H9 (cell line): ENCODE measurements around the gene KCNMB4. TPM values are rescaled to one million over a fixed set of nuclear protein-coding genes. Genes with fewer than 3 reads are reported as not detected.

Source experiments
- DNase-seq: peaks from one replicate; pipeline ENCODE4 v3.0.0-alpha.2; 2017
- H2AFZ ChIP-seq: one replicate; pipeline ENCODE4 v1.6.1; 2013; ENCODE audit warnings: mild to moderate bottlenecking, low read length, control low read depth, moderate library complexity
- H2AK5ac ChIP-seq: 2 replicates; pipeline ENCODE4 v1.6.1; 2013; ENCODE audit warnings: low read length, control low read depth, mixed read lengths; ENCODE audit not compliant: insufficient read length
- H2BK120ac ChIP-seq: one replicate; pipeline ENCODE4 v1.6.1; 2013; ENCODE audit warnings: low read depth, mild to moderate bottlenecking, low read length, control low read depth, inconsistent platforms; ENCODE audit not compliant: poor library complexity, severe bottlenecking
- H2BK12ac ChIP-seq: 2 replicates; pipeline ENCODE4 v1.6.1; 2013; ENCODE audit warnings: low read length, control low read depth, mixed read lengths, low read depth; ENCODE audit not compliant: insufficient read length
- H2BK15ac ChIP-seq: 2 replicates; pipeline ENCODE4 v1.6.1; 2013; ENCODE audit warnings: low read depth, low read length, control low read depth
- H2BK20ac ChIP-seq: one replicate; pipeline ENCODE4 v1.6.1; 2013; ENCODE audit warnings: low read depth, mild to moderate bottlenecking, low read length, control low read depth, inconsistent platforms; ENCODE audit not compliant: poor library complexity, severe bottlenecking
- H2BK5ac ChIP-seq: 2 replicates; pipeline ENCODE4 v1.6.1; 2013; ENCODE audit warnings: low read length, control low read depth, mixed read lengths; ENCODE audit not compliant: insufficient read length
- H3K14ac ChIP-seq: 2 replicates; pipeline ENCODE4 v1.6.1; 2013; ENCODE audit warnings: low read length, control low read depth; ENCODE audit not compliant: insufficient read depth
- H3K18ac ChIP-seq: 2 replicates; pipeline ENCODE4 v1.6.1; 2013; ENCODE audit warnings: low read depth, mild to moderate bottlenecking, mixed read lengths, low read length, control low read depth; ENCODE audit not compliant: insufficient read length
- H3K23ac ChIP-seq: 2 replicates; pipeline ENCODE4 v1.6.1; 2013; ENCODE audit warnings: low read length, control low read depth, mixed read lengths, low read depth; ENCODE audit not compliant: insufficient read length
- H3K23me2 ChIP-seq: 2 replicates; pipeline ENCODE4 v1.6.1; 2013; ENCODE audit warnings: low read depth, mild to moderate bottlenecking, mixed read lengths, low read length, control low read depth; ENCODE audit not compliant: insufficient read length, poor library complexity, severe bottlenecking
- H3K27ac ChIP-seq: 2 replicates; pipeline ENCODE4 v1.5.1; 2013; ENCODE audit warnings: low read length, control low read depth, mixed read lengths, low read depth; ENCODE audit not compliant: insufficient read length
- H3K27me3 ChIP-seq: 2 replicates; pipeline ENCODE4 v1.6.1; 2013; ENCODE audit warnings: low read length, control low read depth, inconsistent platforms; ENCODE audit not compliant: insufficient read depth
- H3K4ac ChIP-seq: 2 replicates; pipeline ENCODE4 v1.6.1; 2013; ENCODE audit warnings: low read depth, mild to moderate bottlenecking, control low read depth, inconsistent platforms, low read length, moderate library complexity
- H3K4me1 ChIP-seq: 2 replicates; pipeline ENCODE4 v1.6.1; 2013; ENCODE audit warnings: low read length, control low read depth, inconsistent platforms; ENCODE audit not compliant: insufficient read depth
- H3K4me2 ChIP-seq: 2 replicates; pipeline ENCODE4 v1.6.1; 2013; ENCODE audit warnings: low read length, control low read depth, mixed read lengths; ENCODE audit not compliant: insufficient read length, insufficient read depth
- H3K56ac ChIP-seq: 2 replicates; pipeline ENCODE4 v1.6.1; 2013; ENCODE audit warnings: low read depth, mild to moderate bottlenecking, mixed read lengths, low read length, control low read depth; ENCODE audit not compliant: insufficient read length
- H3K79me1 ChIP-seq: 2 replicates; pipeline ENCODE4 v1.6.1; 2013; ENCODE audit warnings: low read depth, mild to moderate bottlenecking, moderate library complexity, low read length, control low read depth, inconsistent platforms; ENCODE audit not compliant: insufficient read depth, poor library complexity, severe bottlenecking
- H3K79me2 ChIP-seq: 2 replicates; pipeline ENCODE4 v1.6.1; 2013; ENCODE audit warnings: low read length, control low read depth, inconsistent platforms; ENCODE audit not compliant: insufficient read depth
- H3K9ac ChIP-seq: 2 replicates; pipeline ENCODE4 v1.6.1; 2013; ENCODE audit warnings: low read length, control low read depth, mixed read lengths; ENCODE audit not compliant: insufficient read length; ENCODE audit errors: extremely low read depth
- H3K9me3 ChIP-seq: one replicate; pipeline ENCODE4 v1.6.1; 2013; ENCODE audit warnings: low read depth, low read length, inconsistent platforms; ENCODE audit not compliant: control insufficient read depth
- H3T11ph ChIP-seq: one replicate; pipeline ENCODE4 v1.6.1; 2013; ENCODE audit warnings: mild to moderate bottlenecking, low read length, control low read depth, inconsistent platforms
- H4K20me1 ChIP-seq: one replicate; pipeline ENCODE4 v1.6.1; 2013; ENCODE audit not compliant: control insufficient read depth, insufficient read length, insufficient read depth
- H4K5ac ChIP-seq: 2 replicates; pipeline ENCODE4 v1.6.1; 2013; ENCODE audit warnings: low read depth, mild to moderate bottlenecking, mixed read lengths, low read length, control low read depth; ENCODE audit not compliant: insufficient read length
- H4K8ac ChIP-seq: replicated peaks from 2 replicates; pipeline ENCODE4 v1.6.1; 2013; ENCODE audit warnings: low read length, control low read depth, mixed read lengths, low read depth; ENCODE audit not compliant: insufficient read length
- H4K91ac ChIP-seq: 2 replicates; pipeline ENCODE4 v1.6.1; 2013; ENCODE audit warnings: low read depth, mild to moderate bottlenecking, moderate library complexity, mixed read lengths, low read length, control low read depth; ENCODE audit not compliant: insufficient read length
- H3K27ac Mint-ChIP-seq, 3 experiments: 2 replicates in 2 of 3; 3 replicates in 1 of 3; pipeline ENCODE4 v1.8.0; 2020 to 2021; ENCODE audit warnings: mixed read lengths in 3 of 3, mild to moderate bottlenecking in 1 of 3, moderate library complexity in 1 of 3
- H3K27me3 Mint-ChIP-seq: 2 replicates; pipeline ENCODE4 v1.8.0; 2021; ENCODE audit warnings: low read depth, mild to moderate bottlenecking, moderate library complexity, mixed read lengths
- H3K36me3 Mint-ChIP-seq, 3 experiments: 2 replicates in 2 of 3; 3 replicates in 1 of 3; pipeline ENCODE4 v1.8.0; 2020 to 2021; ENCODE audit warnings: low read depth in 3 of 3, mixed read lengths in 3 of 3; ENCODE audit not compliant: insufficient read depth in 1 of 3
- H3K4me1 Mint-ChIP-seq, 2 experiments: 2 replicates each; pipeline ENCODE4 v1.8.0; 2020; ENCODE audit warnings: mixed read lengths in 2 of 2
- H3K4me3 Mint-ChIP-seq, 2 experiments: 2 replicates in 1 of 2; 3 replicates in 1 of 2; pipeline ENCODE4 v1.8.0; 2020 to 2021; ENCODE audit warnings: mild to moderate bottlenecking in 2 of 2, mixed read lengths in 2 of 2, moderate library complexity in 1 of 2
- H3K9me3 Mint-ChIP-seq, 2 experiments: 2 replicates in 1 of 2; 3 replicates in 1 of 2; pipeline ENCODE4 v1.8.0; 2020; ENCODE audit warnings: mild to moderate bottlenecking in 2 of 2, mixed read lengths in 2 of 2, moderate library complexity in 1 of 2
- WGBS: extraction: QIAGEN DNeasy Blood & Tissue Kit; methylation state at CpG from one replicate; pipeline ENCODE4 v1.1.7; 2013; ENCODE audit warnings: missing lambda C conversion rate, low lambda C conversion rate, mixed read lengths; ENCODE audit not compliant: insufficient read length; ENCODE audit errors: extremely low coverage; 5-methylcytosine and 5-hydroxymethylcytosine counted together
- total RNA-seq: library from RNA; stranded (reverse); gene quantifications from 2 replicates; pipeline ENCODE4 v1.2.1, GENCODE V29; 2021
- TF ChIP-seq, protein P1 (sequence below): fragments of 200-600 bp; sonication (generic); conservative IDR thresholded peaks from 3 replicates; pipeline ENCODE4 v1.8.0; 2021; ENCODE audit warnings: antibody characterized with exemption, mild to moderate bottlenecking

The KCNMB4 gene
- total RNA-seq, 1 experiment from 2014 or later = 16.2 TPM

GRCh38 chr12:70422631-70423030 is 56.5 kb downstream of the KCNMB4 start:
- Histone ChIP-seq H3K9ac (no peak overlapping the region), H4K5ac (no peak overlapping the region), H3K27ac (no peak overlapping the region), H3K79me2 (no peaks in the 10 kb centered on the region), H3K56ac (no peak overlapping the region), H3K4me1 (no peaks in the 10 kb centered on the region), H2AK5ac (no peak overlapping the region), H2BK15ac (no peak overlapping the region), H4K8ac (no peak overlapping the region), H3T11ph (no peak overlapping the region), H3K23ac (no peak overlapping the region), H2BK120ac (no peak overlapping the region), H2BK5ac (no peak overlapping the region), H3K4ac (no peak overlapping the region), H3K23me2 (no peaks in the 10 kb centered on the region), H4K91ac (no peak overlapping the region), H3K14ac (no peak overlapping the region), H2BK12ac (no peak overlapping the region), H4K20me1 (no peaks in the 10 kb centered on the region), H3K9me3 (no peaks in the 10 kb centered on the region), H3K4me2 (no peak overlapping the region), H3K79me1 (no peaks in the 10 kb centered on the region), H3K18ac (no peak overlapping the region), H2BK20ac (no peak overlapping the region), H2AFZ (no peak overlapping the region), H3K27me3 (no peaks in the 10 kb centered on the region)
- H3K36me3 Mint-ChIP-seq = peaks cover 6 to 19% (median 12%) of the 10 kb centered on the region in 3 experiments; a peak in 6 of 7 replicates
- no CpG with 5 or more reads among the region's 8 CpGs for WGBS
- no peak overlapping the region for H3K4me3 Mint-ChIP-seq
- no peaks in the 10 kb centered on the region for H3K9me3 Mint-ChIP-seq
- H3K4me1 Mint-ChIP-seq = peaks cover 0 to 3% of the 10 kb centered on the region in 2 experiments; a peak in 1 of 4 replicates
- H3K27ac Mint-ChIP-seq = no peak overlapping the region; a peak in 1 of 7 replicates
- TF ChIP-seq, protein P1, sequence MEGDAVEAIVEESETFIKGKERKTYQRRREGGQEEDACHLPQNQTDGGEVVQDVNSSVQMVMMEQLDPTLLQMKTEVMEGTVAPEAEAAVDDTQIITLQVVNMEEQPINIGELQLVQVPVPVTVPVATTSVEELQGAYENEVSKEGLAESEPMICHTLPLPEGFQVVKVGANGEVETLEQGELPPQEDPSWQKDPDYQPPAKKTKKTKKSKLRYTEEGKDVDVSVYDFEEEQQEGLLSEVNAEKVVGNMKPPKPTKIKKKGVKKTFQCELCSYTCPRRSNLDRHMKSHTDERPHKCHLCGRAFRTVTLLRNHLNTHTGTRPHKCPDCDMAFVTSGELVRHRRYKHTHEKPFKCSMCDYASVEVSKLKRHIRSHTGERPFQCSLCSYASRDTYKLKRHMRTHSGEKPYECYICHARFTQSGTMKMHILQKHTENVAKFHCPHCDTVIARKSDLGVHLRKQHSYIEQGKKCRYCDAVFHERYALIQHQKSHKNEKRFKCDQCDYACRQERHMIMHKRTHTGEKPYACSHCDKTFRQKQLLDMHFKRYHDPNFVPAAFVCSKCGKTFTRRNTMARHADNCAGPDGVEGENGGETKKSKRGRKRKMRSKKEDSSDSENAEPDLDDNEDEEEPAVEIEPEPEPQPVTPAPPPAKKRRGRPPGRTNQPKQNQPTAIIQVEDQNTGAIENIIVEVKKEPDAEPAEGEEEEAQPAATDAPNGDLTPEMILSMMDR = no peak
- no peaks in the 10 kb centered on the region for H3K27me3 Mint-ChIP-seq
- no peak for DNase-seq
